ENCODE results near the gene DISP2.

DNA sequence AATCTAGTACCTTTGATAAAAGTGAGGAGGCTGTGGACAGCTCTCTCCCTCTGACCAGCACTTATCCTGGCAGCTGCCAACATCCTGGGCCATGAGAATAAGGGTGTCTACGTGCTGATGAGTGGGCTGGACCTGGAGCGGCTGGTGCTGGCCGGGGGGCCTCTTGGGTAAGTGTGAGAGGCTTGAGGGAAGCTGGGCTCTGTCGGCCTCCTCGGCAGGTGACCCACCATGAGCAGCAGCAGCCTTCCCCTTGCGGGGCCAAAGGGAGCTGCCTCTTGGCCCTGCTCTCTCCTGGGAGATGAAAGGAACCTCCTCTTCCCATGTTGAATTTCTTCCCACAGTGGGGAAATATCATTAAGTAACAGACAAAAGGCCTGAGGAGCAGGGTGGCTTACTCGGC is 56.8 kb downstream of the DISP2 start:
- TF ChIP-seq, protein P1, sequence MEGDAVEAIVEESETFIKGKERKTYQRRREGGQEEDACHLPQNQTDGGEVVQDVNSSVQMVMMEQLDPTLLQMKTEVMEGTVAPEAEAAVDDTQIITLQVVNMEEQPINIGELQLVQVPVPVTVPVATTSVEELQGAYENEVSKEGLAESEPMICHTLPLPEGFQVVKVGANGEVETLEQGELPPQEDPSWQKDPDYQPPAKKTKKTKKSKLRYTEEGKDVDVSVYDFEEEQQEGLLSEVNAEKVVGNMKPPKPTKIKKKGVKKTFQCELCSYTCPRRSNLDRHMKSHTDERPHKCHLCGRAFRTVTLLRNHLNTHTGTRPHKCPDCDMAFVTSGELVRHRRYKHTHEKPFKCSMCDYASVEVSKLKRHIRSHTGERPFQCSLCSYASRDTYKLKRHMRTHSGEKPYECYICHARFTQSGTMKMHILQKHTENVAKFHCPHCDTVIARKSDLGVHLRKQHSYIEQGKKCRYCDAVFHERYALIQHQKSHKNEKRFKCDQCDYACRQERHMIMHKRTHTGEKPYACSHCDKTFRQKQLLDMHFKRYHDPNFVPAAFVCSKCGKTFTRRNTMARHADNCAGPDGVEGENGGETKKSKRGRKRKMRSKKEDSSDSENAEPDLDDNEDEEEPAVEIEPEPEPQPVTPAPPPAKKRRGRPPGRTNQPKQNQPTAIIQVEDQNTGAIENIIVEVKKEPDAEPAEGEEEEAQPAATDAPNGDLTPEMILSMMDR (IDR thresholded peaks at IDR 0.05): no peak
- TF ChIP-seq POLR2A (IDR thresholded peaks at IDR 0.05) (no peak), POLR2AphosphoS5 (IDR thresholded peaks at IDR 0.05; ENCODE audit: insufficient read depth in 1 of 2, low read depth in 1 of 2) (no peak)
